Stimulated activated CD4-positive, alpha-beta T cell treated with anti-CD3 and anti-CD28 coated beads, Interleukin-2, amount 100 ng/mL, for 48 hours (primary cell): Measurements from ENCODE around the gene NCAN.

Experiments used
- DNase-seq, 2 donors: peaks; one replicate each; pipeline ENCODE4 v3.0.0-alpha.2; 2020

The NCAN gene

DNA sequence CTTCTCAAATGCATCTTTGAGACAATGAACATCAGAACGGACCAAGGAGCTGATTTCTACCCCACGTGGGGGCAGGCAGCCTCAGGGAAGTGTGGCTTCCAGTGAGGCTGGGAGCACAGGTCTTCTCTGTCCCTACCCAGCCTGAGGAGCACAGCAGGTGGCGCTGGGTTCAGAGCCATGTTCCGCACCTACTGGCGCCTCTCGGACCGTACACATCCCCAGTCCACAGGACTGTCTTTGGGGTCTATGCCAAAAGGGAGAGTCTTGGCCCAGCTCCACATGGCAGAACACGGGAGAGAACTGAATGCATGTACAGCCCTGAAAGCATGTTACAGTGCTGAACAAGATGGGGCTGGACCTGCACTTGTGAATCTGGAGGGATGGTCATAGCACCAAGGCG, 86.0 kb downstream of the NCAN start:
- no peak for DNase-seq

DNA sequence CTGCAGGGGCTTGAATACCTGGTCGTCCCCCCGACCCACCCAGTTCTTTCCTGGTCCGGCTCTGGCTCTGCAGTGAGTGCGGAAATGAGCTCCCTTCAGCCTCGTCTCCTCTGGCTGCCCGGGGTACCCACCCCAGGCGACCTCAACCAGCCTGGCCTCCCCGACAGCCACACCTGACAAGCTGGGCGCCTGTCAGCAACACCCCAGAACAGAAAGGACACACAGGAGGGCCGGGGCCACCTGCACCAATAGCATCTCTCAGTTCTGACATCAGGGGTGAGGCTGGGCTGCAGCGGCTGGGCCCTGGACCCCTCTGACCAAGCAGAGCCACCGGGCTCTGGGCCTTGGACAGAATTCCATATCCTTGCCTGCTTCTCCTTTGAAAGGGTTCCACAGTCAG, 88.9 kb downstream of the NCAN start:
- DNase-seq, result no peak
